KG1 (cell line): ENCODE measurements around the gene ARHGAP27.
"Not testable (repeated sequence)": the region's sequence is repeated elsewhere in the genome, so short reads cannot be mapped to it uniquely, and the experiment has no call there.

Source experiments
- DNase-seq: peaks from one replicate; lab custom pipeline; 2025; lab: John Stamatoyannopoulos, UW

ARHGAP27 gene

GRCh38 chr17:45432405-45433158 is at the start of gene ARHGAP27:
ARHGAP27 (minus strand) TSS chr17:45432870; CDS start chr17:45430279, 2,591 bp downstream.
- no peak for DNase-seq

DNA sequence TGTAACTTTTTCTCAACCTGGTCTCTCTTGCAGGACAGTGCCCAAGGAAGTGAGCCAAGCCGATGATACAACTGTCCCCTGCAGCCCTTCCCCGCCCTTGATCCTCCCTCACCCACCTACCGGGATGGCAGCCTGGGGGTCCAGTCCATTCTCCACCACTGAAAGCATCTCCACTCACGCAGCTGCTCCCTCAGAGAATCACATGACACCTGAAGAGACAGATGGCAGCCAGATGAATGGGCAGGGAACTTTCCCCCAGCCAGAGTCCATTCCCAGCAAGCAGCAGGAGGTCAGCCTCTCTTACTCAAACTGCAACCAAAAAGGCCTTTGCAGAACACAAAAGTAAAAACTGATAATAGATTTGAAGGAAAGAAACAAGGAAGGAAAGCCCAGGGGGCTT is 49.6 kb upstream of the ARHGAP27 start:
- not testable (repeated sequence) for DNase-seq

DNA sequence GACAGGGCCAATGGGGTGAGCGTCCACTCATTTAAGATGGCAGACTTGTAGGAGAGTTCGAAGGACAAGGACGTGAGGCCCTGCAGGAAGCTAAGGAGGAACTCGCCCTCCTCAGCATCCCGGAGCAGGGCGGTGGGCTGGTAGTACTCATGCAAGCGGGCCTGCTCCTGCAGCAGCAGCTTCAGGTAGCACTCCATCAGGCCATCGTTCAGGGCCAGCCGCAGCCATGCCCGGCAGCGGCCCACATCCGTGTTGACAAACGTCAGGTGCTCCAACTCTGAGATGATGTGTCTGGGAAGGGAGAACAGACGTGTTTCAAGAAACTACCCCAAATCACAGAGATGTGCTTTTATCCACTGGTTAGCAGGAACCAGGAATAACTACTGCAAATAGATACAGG is 42.8 kb upstream of the ARHGAP27 start:
- DNase-seq: not testable (repeated sequence)

GRCh38 chr17:45472249-45472648 is 39.6 kb upstream of the ARHGAP27 start:
- DNase-seq: not testable (repeated sequence)

- not testable (repeated sequence) for DNase-seq
These were observed 36.5 kb upstream of the ARHGAP27 start for GRCh38 chr17:45469204-45469563.

DNA sequence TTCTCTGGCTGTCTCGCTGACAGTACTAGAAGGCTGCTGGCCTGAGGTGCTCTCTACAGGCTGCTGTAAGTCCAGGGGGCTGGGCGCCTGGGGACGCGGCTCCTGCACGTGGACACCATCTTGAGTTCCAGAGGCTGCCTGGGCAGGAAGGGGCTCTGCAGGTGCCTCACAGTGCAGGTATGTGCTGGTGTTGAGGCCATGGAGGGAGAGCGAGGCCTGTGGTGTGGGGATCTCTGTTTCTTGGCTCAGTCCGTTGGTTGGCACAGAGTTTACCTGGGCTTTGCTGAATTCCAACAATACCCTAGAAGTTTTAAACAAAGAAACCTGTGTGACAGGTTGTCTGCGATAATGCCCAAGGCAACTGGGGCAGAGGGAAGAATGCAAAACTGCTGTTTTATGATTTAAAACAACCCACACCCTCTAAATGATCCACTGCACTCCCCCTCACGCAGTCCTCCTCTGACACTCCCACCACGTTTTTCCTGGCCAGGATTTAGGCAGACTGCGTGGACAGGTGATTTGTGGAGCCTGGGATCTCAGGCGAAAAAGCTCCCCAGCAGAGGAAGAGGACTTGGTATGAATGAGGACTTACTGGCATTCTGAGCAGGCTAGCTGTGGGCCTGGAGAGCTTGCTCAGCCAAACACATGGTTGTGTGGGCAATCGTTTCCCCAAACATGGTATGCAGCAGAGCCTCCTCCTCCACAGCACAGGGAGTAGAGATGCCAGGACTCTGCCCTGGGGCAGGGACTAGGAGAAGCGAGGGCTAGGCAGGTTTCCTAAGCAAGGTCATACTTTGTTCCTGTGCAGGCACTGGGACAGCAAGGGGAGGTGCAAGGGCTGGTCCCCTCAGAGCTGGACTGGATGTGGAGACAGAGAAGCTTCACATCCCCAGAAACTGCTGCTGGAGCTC is 35.9 kb upstream of the ARHGAP27 start:
- DNase-seq: not testable (repeated sequence)

- not testable (repeated sequence) for DNase-seq
These were observed 29.1 kb upstream of the ARHGAP27 start for GRCh38 chr17:45461524-45462327.

GRCh38 chr17:45460422-45460821 is 27.8 kb upstream of the ARHGAP27 start:
- DNase-seq: not testable (repeated sequence)

- DNase-seq: not testable (repeated sequence)
These were observed 21.7 kb upstream of the ARHGAP27 start for GRCh38 chr17:45454341-45454740.

DNA sequence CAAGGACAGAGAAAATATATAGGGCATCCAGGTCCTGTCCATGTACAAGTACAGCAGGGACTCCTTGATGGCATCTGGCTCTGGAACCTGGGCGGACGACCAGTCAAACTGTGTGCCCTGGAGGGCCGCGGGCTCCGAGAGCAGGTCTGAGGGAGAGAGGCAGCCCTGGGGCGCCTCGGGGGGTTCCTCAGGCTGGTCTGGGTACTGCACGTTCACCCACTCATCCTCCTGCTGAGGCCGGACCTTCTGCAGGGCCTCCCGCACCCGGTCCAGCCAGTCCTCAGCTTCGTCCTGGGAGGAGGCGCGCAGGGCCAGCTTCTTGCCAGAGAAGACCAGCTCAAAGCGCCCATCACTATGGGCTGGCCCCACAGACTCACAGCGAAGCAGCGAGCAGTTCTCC is 21.1 kb upstream of the ARHGAP27 start:
- DNase-seq: not testable (repeated sequence)

GRCh38 chr17:45453225-45453534 is 20.5 kb upstream of the ARHGAP27 start:
- not testable (repeated sequence) for DNase-seq

- DNase-seq: not testable (repeated sequence)
These were observed 19.9 kb upstream of the ARHGAP27 start for GRCh38 chr17:45452329-45453224.

DNA sequence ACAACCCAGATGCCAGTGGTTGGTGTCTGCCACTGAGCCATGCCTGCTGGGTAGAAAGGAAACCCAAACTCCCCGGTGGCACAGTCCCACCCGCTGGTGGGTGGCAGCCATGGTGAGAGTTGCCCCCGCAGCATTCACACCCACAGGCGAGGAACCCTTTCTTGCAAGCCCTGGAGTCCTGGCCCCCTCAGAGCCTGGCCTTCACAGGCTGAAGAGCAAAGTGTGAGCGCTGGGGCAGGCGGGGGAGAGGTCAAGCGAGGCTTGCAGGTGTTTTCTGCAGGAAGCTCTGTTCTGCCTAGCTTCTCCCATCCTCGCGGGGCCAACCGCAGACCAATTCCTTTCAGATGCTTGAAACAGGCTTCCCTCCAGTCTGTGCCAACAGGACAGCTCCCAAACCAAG is 19.0 kb upstream of the ARHGAP27 start:
- DNase-seq: not testable (repeated sequence)

- no peak for DNase-seq
These were observed 18.5 kb upstream of the ARHGAP27 start for GRCh38 chr17:45451131-45451530.

GRCh38 chr17:45449708-45450329 is 17.1 kb upstream of the ARHGAP27 start:
- not testable (repeated sequence) for DNase-seq

- DNase-seq: not testable (repeated sequence)
These were observed 16.6 kb upstream of the ARHGAP27 start for GRCh38 chr17:45449260-45449659.

DNA sequence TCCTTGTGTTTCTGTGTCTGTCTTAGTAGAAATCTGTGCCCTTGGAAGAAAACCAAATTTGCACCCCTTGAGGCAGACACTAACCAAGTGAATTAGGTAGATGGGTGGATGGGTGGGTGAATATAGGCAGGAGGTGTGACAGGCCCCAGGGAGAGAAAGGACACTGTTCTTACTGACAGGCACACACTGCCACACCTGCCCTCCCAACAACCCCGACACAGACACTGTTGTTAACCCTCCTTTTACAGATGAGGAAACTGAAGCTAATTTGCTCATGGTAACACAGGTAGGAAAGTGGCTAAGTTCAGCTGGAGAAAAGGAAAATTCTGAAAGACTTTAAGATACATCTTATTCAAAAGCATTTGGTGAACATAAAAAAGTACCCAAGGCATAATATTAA is 15.8 kb upstream of the ARHGAP27 start:
- DNase-seq: not testable (repeated sequence)

DNA sequence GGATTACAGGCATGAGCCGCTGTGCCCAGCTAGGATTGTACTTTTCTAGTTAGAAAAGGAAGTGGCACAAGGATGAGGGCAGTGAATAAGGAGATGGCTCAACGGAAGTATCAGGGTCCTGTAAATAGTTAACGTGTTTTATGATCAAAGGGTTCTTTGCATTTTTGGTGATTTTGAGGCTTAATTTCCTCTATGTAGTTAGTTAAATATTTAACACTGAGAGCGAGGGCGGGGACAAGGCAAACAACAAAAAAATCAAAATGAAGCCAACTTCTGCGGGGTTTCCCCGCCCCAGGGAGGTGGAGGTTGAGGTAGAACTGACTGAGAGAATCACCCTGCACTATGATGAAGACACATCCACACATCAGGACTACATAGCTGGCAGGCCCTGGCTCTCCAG is 15.4 kb upstream of the ARHGAP27 start:
- not testable (repeated sequence) for DNase-seq

- not testable (repeated sequence) for DNase-seq
These were observed 15.0 kb upstream of the ARHGAP27 start for GRCh38 chr17:45447650-45448049.

- not testable (repeated sequence) for DNase-seq
These were observed 14.4 kb upstream of the ARHGAP27 start for GRCh38 chr17:45446872-45447625.
